GM18861 (cell line): Measurements from ENCODE around the gene HTR4.

Experiments
- ATAC-seq: cut with Tn5 transposase; IDR thresholded peaks from one replicate; pipeline ENCODE4 v1.9.1; 2021; ENCODE audit not compliant: unreplicated experiment

Gene HTR4

GRCh38 chr5:148615644-148616275 is 38.6 kb downstream of the HTR4 start:
- ATAC-seq = no peak

- no peak for ATAC-seq
Observed at GRCh38 chr5:148607406-148607805, 46.9 kb downstream of the HTR4 start.

GRCh38 chr5:148606296-148606695 is 48.0 kb downstream of the HTR4 start:
- no peak for ATAC-seq

- ATAC-seq = no peak
Observed at GRCh38 chr5:148599187-148599586, 55.1 kb downstream of the HTR4 start.

GRCh38 chr5:148595697-148596096 is 58.6 kb downstream of the HTR4 start:
- ATAC-seq = no peak

- ATAC-seq = no peak
Observed at GRCh38 chr5:148586796-148587195, 67.5 kb downstream of the HTR4 start.

GRCh38 chr5:148585988-148586387 is 68.3 kb downstream of the HTR4 start:
- no peak for ATAC-seq

GRCh38 chr5:148584103-148584502 is 70.2 kb downstream of the HTR4 start:
- ATAC-seq = no peak

GRCh38 chr5:148583421-148583965 is 70.8 kb downstream of the HTR4 start:
- no peak for ATAC-seq

GRCh38 chr5:148574167-148574566 is 80.2 kb downstream of the HTR4 start:
- no peak for ATAC-seq

- ATAC-seq = no peak
Observed at GRCh38 chr5:148573374-148573773, 81.0 kb downstream of the HTR4 start.

GRCh38 chr5:148569948-148570347 is 84.4 kb downstream of the HTR4 start:
- no peak for ATAC-seq

- ATAC-seq = no peak
Observed at GRCh38 chr5:148565148-148565547, 89.2 kb downstream of the HTR4 start.

- ATAC-seq = no peak
Observed at GRCh38 chr5:148563021-148563420, 91.3 kb downstream of the HTR4 start.

GRCh38 chr5:148561801-148562311 is 92.5 kb downstream of the HTR4 start:
- no peak for ATAC-seq

- ATAC-seq = no peak
Observed at GRCh38 chr5:148559461-148559860, 94.9 kb downstream of the HTR4 start.

GRCh38 chr5:148558892-148559291 is 95.4 kb downstream of the HTR4 start:
- ATAC-seq = no peak

GRCh38 chr5:148556835-148557234 is 97.5 kb downstream of the HTR4 start:
- no peak for ATAC-seq

GRCh38 chr5:148554621-148555020 is 99.7 kb downstream of the HTR4 start:
- no peak for ATAC-seq

GRCh38 chr5:148543727-148544126 is 110.6 kb downstream of the HTR4 start:
- no peak for ATAC-seq

GRCh38 chr5:148542812-148543211 is 111.5 kb downstream of the HTR4 start:
- ATAC-seq = no peak

GRCh38 chr5:148541054-148541835 is 113.1 kb downstream of the HTR4 start:
- no peak for ATAC-seq
